ENCODE measurements around the gene SRGN.

Gene SRGN

GRCh38 chr10:69124563-69125268 is 36.8 kb downstream of the SRGN start:
- Histone ChIP-seq H3K4me1 (ENCODE audit: insufficient read depth, low read length, severe bottlenecking) (peaks cover 26% of the 10 kb centered on the region), H3K9ac (ENCODE audit: low read length) (peak overlapping the region; percentile 65), H3K79me2 (ENCODE audit: insufficient read depth, low read length) (peaks cover 50% of the 10 kb centered on the region)

DNA sequence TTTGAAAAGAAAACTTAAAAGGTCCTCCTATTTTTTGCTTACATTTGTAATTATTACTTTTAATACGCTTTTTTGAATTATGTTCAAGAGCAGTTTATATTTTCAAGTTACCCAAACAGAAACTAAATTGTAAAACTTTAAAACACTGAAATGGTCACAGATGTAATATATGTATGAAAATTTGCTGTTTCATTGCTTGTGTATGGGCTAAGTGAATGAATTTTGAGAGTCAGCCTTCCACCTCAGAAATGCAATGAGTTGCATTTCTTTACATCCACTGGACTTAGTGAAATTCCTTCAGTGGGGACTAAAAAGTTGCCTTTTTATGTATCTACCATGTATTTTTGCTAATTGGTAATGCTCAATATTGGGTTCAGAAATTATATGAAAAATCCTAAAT is 37.7 kb downstream of the SRGN start:
- Histone ChIP-seq H3K9ac (ENCODE audit: low read length) (peak overlapping the region; percentile 65; the same call in 1 of the 2 replicates), H2AFZ (ENCODE audit: low read length) (no peak overlapping the region), H3F3A (ENCODE audit: insufficient read depth, low read length) (no peaks in the 10 kb centered on the region), H3K36me3 (ENCODE audit: insufficient read depth, low read length) (no peaks in the 10 kb centered on the region), H3K9me2 (ENCODE audit: low read depth, low read length) (no peaks in the 10 kb centered on the region), H3K4me2 (ENCODE audit: low read length) (peak overlapping the region; percentile 77), H3K4me1 (ENCODE audit: insufficient read depth, low read length, severe bottlenecking) (peaks cover 31% of the 10 kb centered on the region), H3K27me3 (ENCODE audit: insufficient read depth, low read length) (no peaks in the 10 kb centered on the region), H3K27ac (ENCODE audit: low read depth, low read length, poor library complexity, severe bottlenecking) (no peak overlapping the region), H3K9me3 (ENCODE audit: low read length) (no peaks in the 10 kb centered on the region), H3K4me3 (ENCODE audit: low read depth, low read length, poor library complexity, severe bottlenecking) (peak overlapping the region; percentile 67), H3K79me2 (ENCODE audit: insufficient read depth, low read length) (peaks cover 58% of the 10 kb centered on the region), H4K20me1 (ENCODE audit: insufficient read depth, low read length) (no peaks in the 10 kb centered on the region)
- TF ChIP-seq, protein P1, sequence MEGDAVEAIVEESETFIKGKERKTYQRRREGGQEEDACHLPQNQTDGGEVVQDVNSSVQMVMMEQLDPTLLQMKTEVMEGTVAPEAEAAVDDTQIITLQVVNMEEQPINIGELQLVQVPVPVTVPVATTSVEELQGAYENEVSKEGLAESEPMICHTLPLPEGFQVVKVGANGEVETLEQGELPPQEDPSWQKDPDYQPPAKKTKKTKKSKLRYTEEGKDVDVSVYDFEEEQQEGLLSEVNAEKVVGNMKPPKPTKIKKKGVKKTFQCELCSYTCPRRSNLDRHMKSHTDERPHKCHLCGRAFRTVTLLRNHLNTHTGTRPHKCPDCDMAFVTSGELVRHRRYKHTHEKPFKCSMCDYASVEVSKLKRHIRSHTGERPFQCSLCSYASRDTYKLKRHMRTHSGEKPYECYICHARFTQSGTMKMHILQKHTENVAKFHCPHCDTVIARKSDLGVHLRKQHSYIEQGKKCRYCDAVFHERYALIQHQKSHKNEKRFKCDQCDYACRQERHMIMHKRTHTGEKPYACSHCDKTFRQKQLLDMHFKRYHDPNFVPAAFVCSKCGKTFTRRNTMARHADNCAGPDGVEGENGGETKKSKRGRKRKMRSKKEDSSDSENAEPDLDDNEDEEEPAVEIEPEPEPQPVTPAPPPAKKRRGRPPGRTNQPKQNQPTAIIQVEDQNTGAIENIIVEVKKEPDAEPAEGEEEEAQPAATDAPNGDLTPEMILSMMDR (IDR thresholded peaks at IDR 0.05; ENCODE audit: low read length), result no peak
- no peak for TF ChIP-seq EZH2 (IDR thresholded peaks at IDR 0.05; ENCODE audit: borderline replicate concordance, low read length)

More at GRCh38 chr10:69124563-69125268, 36.8 kb downstream of the SRGN start:
- no peak overlapping the region for H2AFZ ChIP-seq (ENCODE audit: low read length)
- H3K9me2 ChIP-seq (ENCODE audit: low read depth, low read length), result no peaks in the 10 kb centered on the region
- H4K20me1 ChIP-seq (ENCODE audit: insufficient read depth, low read length), result no peaks in the 10 kb centered on the region
- H3K4me2 ChIP-seq (ENCODE audit: low read length), result peak overlapping the region; percentile 77
- no peaks in the 10 kb centered on the region for H3K9me3 ChIP-seq (ENCODE audit: low read length)
- H3K36me3 ChIP-seq (ENCODE audit: insufficient read depth, low read length), result no peaks in the 10 kb centered on the region
- H3F3A ChIP-seq (ENCODE audit: insufficient read depth, low read length), result no peaks in the 10 kb centered on the region
- H3K27ac ChIP-seq (ENCODE audit: low read depth, low read length, poor library complexity, severe bottlenecking), result no peak overlapping the region
- H3K27me3 ChIP-seq (ENCODE audit: insufficient read depth, low read length), result no peaks in the 10 kb centered on the region
- TF ChIP-seq EZH2 (IDR thresholded peaks at IDR 0.05; ENCODE audit: borderline replicate concordance, low read length), result no peak
- TF ChIP-seq, protein P1 (IDR thresholded peaks at IDR 0.05; ENCODE audit: low read length), result no peak
- peak overlapping the region; percentile 67 for H3K4me3 ChIP-seq (ENCODE audit: low read depth, low read length, poor library complexity, severe bottlenecking)

GRCh38 chr10:69130251-69130650 is 42.3 kb downstream of the SRGN start:
- H3K36me3 ChIP-seq (ENCODE audit: insufficient read depth, low read length), result peaks cover 20% of the 10 kb centered on the region
- H3K27me3 ChIP-seq (ENCODE audit: insufficient read depth, low read length), result no peaks in the 10 kb centered on the region
- H3K27ac ChIP-seq (ENCODE audit: low read depth, low read length, poor library complexity, severe bottlenecking), result no peak overlapping the region
- H3K4me1 ChIP-seq (ENCODE audit: insufficient read depth, low read length, severe bottlenecking), result peaks cover 22% of the 10 kb centered on the region
- H3F3A ChIP-seq (ENCODE audit: insufficient read depth, low read length), result no peaks in the 10 kb centered on the region
- no peaks in the 10 kb centered on the region for H3K9me2 ChIP-seq (ENCODE audit: low read depth, low read length)
- H3K79me2 ChIP-seq (ENCODE audit: insufficient read depth, low read length), result peaks cover 66% of the 10 kb centered on the region
- no peaks in the 10 kb centered on the region for H3K9me3 ChIP-seq (ENCODE audit: low read length)
- TF ChIP-seq EZH2 (IDR thresholded peaks at IDR 0.05; ENCODE audit: borderline replicate concordance, low read length), result no peak
- TF ChIP-seq, protein P1 (IDR thresholded peaks at IDR 0.05; ENCODE audit: low read length), result no peak
- H3K9ac ChIP-seq (ENCODE audit: low read length), result no peak overlapping the region
- H2AFZ ChIP-seq (ENCODE audit: low read length), result no peak overlapping the region
- no peaks in the 10 kb centered on the region for H4K20me1 ChIP-seq (ENCODE audit: insufficient read depth, low read length)
- no peak overlapping the region for H3K4me3 ChIP-seq (ENCODE audit: low read depth, low read length, poor library complexity, severe bottlenecking)
- H3K4me2 ChIP-seq (ENCODE audit: low read length), result no peak overlapping the region
